ENCODE measurements around the gene OR8D2.

Gene OR8D2
- long read RNA-seq, donor 1, result 0 reads
- long read RNA-seq, donor 2, result 0 reads
- long read RNA-seq, donor 3, result 0 reads
- long read RNA-seq, donor 4, result 0 reads
- long read RNA-seq, donor 5, result 0 reads
- long read RNA-seq, donor 6, result 0 reads
- long read RNA-seq, donor 7, result 0 reads
- long read RNA-seq, donor 8, result 0 reads

GRCh38 chr11:124320097-124320496 is at the start of gene OR8D2:
Gene OR8D2, minus strand, starts transcription at chr11:124320197. Its CDS starts 0 bp downstream, at chr11:124320197.
- no peak for DNase-seq

GRCh38 chr11:124359566-124359965 is 39.6 kb upstream of the OR8D2 start:
- no peak for DNase-seq

DNA sequence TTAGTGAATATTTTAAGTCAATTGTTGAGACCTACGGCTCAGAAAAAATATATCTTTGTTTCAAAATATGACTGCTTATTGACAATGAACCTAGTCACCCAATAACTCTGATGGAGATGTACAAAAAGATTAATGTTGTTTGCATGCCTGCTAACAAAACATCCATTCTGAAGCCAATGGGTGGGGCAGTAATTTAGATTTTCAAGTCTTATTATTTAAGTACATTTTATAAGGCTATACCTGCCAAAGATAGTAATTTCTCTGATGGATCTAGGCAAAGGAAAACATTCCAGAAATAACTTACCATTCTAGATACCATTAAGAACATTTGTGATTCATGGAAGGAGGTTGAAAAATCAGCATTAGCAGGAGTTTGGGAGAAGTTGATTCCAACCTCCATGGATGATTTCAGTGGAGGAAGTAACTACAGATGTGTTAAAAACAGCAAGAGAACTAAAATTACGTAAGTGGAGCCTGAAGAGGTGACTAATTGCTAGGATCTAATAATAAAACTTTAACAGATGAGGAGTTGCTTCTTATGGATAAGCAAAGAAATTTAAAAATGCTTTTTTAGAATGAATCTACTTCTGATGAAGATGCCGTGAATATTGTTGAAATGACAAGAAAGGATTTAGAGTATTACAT is 26.4 kb upstream of the OR8D2 start:
- DNase-seq, result no peak

DNA sequence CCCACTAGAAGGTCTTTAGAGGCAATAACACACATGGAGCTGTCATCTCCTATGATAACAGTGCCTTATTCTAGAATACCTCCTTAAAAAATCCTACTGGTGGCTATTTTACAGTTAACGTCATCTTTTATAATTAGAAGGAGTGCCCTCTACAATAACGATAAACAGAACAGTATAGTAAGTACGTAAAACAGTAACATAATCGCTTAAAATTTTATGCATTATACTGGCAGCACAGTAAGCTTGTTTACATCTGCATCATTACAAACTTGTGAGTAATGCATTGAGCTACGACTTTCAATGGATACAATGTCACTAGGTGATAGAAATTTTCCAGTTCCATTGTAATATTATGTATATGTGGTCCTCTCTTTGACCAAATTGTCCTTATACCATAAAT is 24.3 kb upstream of the OR8D2 start:
- no peak for DNase-seq

- no peak for DNase-seq
These were observed 20.1 kb upstream of the OR8D2 start for GRCh38 chr11:124340142-124340447.

DNA sequence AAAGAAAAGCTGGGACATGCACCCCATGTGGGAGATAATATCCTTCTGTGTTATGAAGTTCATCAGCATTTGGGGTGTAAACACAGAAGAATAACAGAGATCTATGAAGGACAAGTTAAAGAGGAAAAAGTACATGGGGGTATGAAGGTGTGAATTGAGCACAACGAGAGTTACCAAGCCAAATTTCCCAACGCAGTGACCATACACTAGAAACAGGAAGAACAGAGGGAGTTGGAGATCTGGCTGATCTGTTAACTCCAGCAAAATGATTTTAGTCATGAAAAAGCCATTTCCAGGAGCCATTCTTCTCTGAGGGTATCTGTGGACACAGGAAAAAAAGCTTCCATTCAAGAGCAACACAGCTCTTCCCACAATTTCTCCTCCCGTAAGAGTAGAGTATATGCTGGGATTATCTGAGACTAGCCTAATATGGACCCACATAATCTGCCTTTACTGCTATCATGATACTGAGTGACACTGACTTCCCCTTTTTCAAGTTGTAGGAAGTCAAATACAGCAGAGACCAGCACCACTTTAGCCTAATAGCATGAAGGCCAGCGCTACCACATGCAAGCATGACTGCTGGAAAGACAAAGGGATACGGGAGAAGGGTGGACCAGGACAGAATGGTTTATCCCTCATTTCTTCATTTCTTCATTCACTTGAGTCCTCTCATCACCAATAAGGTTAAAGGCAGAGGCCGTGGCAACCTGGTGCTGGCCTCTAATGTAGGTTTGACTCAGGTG is 19.6 kb upstream of the OR8D2 start:
- no peak for DNase-seq

DNA sequence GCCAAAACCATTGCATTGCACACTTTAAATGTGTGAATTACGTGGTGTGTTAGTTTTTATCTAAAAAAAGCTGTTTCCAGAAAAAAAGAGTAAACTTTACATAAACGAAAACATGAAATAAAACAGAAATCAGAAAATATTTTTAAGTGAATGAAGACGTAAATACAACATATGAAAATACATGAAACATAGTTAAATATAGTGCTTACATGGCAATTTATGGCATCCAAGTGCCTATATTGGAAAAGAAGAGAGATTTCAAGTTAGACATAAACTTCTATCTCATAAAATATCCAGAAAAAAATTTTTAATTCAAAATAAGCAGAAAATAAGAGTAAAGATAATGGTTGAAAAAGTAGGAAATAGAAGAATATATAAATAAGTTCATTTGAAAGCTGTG is 11.9 kb upstream of the OR8D2 start:
- no peak for DNase-seq

DNA sequence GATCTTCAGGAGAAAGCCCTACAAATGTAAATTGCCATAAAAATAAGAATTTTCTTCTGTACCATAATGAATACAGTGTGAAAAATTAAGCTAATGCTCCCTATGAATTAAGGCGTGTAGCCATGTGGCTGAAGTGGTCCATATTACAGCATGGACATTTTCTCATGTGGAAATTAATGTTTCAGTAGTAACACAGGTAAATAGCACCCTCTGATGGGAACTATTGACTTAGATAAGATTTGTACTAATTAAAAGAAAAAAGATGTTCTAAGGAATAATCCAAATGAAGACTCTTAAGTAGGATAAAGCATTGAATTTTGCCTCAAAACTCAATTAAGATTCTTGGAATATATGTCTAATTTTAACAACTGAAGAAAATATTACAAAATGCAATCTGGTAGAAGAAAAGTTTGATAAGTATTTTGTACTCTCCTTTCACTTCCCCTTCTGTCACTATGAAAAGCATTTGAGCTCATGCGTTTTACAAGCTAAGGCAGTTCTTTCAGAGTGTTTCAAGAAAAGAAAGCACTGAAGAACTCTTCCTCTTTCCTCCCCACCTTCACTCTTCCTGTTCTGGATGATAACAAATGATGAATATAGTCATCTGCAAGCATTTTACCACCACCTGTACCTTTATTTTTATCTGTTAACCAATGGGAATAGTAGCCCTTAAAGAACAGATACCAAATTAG is 9.9 kb upstream of the OR8D2 start:
- DNase-seq, result no peak

GRCh38 chr11:124327775-124328174 is 7.8 kb upstream of the OR8D2 start:
- no peak for DNase-seq

GRCh38 chr11:124322356-124322755 is 2.4 kb upstream of the OR8D2 start:
- no peak for DNase-seq

GRCh38 chr11:124315052-124315451 is 4.9 kb downstream of the OR8D2 start:
- DNase-seq, result no peak

- DNase-seq, result no peak
These were observed 6.1 kb downstream of the OR8D2 start, which contains the start of gene OR8D1 for GRCh38 chr11:124313849-124314248. Gene OR8D1, minus strand, starts transcription at chr11:124313949. Its CDS starts 3,183 bp downstream, at chr11:124310766.

GRCh38 chr11:124313131-124313530 is 6.9 kb downstream of the OR8D2 start:
- DNase-seq, result no peak

DNA sequence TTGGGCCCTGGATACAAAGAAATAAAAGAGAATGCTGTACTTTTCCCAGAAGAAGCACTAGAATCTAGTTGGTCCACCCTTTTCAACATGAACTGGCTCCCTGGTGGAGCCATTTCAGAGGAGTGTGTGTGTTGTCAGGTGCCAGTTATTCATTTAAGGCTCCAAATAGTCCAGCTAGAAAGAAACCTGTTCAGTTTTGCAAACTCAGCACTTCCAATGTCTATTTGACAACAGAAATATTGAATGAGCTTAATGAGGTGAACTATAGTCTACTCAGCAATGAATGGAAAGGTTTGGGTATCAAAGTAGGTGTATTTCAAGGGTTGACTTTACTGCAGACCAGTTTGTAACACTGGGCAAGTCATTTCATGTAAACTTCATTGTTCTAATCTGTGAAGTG is 8.3 kb downstream of the OR8D2 start:
- no peak for DNase-seq

DNA sequence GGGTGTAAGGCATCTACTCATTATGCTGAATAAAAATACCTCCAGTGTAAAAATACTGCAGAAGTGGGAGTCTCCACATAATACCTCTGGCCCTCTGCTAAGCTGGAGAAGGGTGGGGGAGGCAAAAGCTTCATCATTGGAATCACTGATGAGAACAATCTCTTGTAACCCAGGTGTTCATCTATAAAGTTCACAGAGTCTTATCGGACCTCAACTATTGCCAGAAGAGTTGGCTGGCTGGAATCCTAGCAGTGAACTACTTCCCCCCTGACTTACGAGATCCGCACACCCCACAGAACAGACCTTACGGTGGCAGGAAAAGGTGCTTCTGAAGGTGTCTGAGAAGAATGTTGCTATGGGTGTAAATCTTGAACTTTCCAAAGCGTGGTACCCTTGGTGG is 8.7 kb downstream of the OR8D2 start:
- DNase-seq, result no peak

GRCh38 chr11:124310721-124311120 is 9.3 kb downstream of the OR8D2 start:
- no peak for DNase-seq

- no peak for DNase-seq
These were observed 12.9 kb downstream of the OR8D2 start for GRCh38 chr11:124307093-124307492.

- DNase-seq, result no peak
These were observed 17.5 kb downstream of the OR8D2 start for GRCh38 chr11:124302347-124303125.

- no peak for DNase-seq
These were observed 18.4 kb downstream of the OR8D2 start for GRCh38 chr11:124301548-124301947.

GRCh38 chr11:124297921-124298320 is 22.1 kb downstream of the OR8D2 start:
- no peak for DNase-seq

DNA sequence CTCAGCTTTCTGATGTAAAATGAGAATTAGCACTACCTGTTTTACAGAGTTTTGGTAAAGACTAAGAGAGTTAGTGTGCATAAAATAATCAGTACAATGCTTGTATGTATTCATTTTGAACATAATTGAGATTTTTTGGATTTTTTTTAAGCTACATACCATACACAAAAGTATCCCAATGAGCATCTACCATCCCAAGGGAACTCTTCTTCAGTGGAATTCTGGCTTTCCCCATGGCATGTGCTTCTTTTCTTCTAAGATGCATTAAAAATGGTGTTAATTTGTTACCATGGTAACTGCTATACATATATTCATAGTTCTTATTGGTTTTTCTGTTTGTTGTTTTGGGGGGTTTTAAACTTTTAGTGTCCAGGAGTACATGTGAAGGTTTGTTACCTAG is 24.0 kb downstream of the OR8D2 start:
- no peak for DNase-seq

- no peak for DNase-seq
These were observed 25.3 kb downstream of the OR8D2 start for GRCh38 chr11:124294687-124295086.

All from right kidney (tissue), 9 donors.